H9 (cell line): ENCODE measurements around the gene OR8D2. TPM values are rescaled to one million over a fixed set of nuclear protein-coding genes. Genes with fewer than 3 reads are reported as not detected.

Experiments
- DNase-seq: peaks from one replicate; pipeline ENCODE4 v3.0.0-alpha.2; 2017
- H2AFZ ChIP-seq: one replicate; pipeline ENCODE4 v1.6.1; 2013; ENCODE audit warnings: mild to moderate bottlenecking, low read length, control low read depth, moderate library complexity
- H2AK5ac ChIP-seq: 2 replicates; pipeline ENCODE4 v1.6.1; 2013; ENCODE audit warnings: low read length, control low read depth, mixed read lengths; ENCODE audit not compliant: insufficient read length
- H2BK120ac ChIP-seq: one replicate; pipeline ENCODE4 v1.6.1; 2013; ENCODE audit warnings: low read depth, mild to moderate bottlenecking, low read length, control low read depth, inconsistent platforms; ENCODE audit not compliant: poor library complexity, severe bottlenecking
- H2BK12ac ChIP-seq: 2 replicates; pipeline ENCODE4 v1.6.1; 2013; ENCODE audit warnings: low read length, control low read depth, mixed read lengths, low read depth; ENCODE audit not compliant: insufficient read length
- H2BK15ac ChIP-seq: 2 replicates; pipeline ENCODE4 v1.6.1; 2013; ENCODE audit warnings: low read depth, low read length, control low read depth
- H2BK20ac ChIP-seq: one replicate; pipeline ENCODE4 v1.6.1; 2013; ENCODE audit warnings: low read depth, mild to moderate bottlenecking, low read length, control low read depth, inconsistent platforms; ENCODE audit not compliant: poor library complexity, severe bottlenecking
- H2BK5ac ChIP-seq: 2 replicates; pipeline ENCODE4 v1.6.1; 2013; ENCODE audit warnings: low read length, control low read depth, mixed read lengths; ENCODE audit not compliant: insufficient read length
- H3K14ac ChIP-seq: 2 replicates; pipeline ENCODE4 v1.6.1; 2013; ENCODE audit warnings: low read length, control low read depth; ENCODE audit not compliant: insufficient read depth
- H3K18ac ChIP-seq: 2 replicates; pipeline ENCODE4 v1.6.1; 2013; ENCODE audit warnings: low read depth, mild to moderate bottlenecking, mixed read lengths, low read length, control low read depth; ENCODE audit not compliant: insufficient read length
- H3K23ac ChIP-seq: 2 replicates; pipeline ENCODE4 v1.6.1; 2013; ENCODE audit warnings: low read length, control low read depth, mixed read lengths, low read depth; ENCODE audit not compliant: insufficient read length
- H3K23me2 ChIP-seq: 2 replicates; pipeline ENCODE4 v1.6.1; 2013; ENCODE audit warnings: low read depth, mild to moderate bottlenecking, mixed read lengths, low read length, control low read depth; ENCODE audit not compliant: insufficient read length, poor library complexity, severe bottlenecking
- H3K27ac ChIP-seq: 2 replicates; pipeline ENCODE4 v1.5.1; 2013; ENCODE audit warnings: low read length, control low read depth, mixed read lengths, low read depth; ENCODE audit not compliant: insufficient read length
- H3K27me3 ChIP-seq: 2 replicates; pipeline ENCODE4 v1.6.1; 2013; ENCODE audit warnings: low read length, control low read depth, inconsistent platforms; ENCODE audit not compliant: insufficient read depth
- H3K4ac ChIP-seq: 2 replicates; pipeline ENCODE4 v1.6.1; 2013; ENCODE audit warnings: low read depth, mild to moderate bottlenecking, control low read depth, inconsistent platforms, low read length, moderate library complexity
- H3K4me1 ChIP-seq: 2 replicates; pipeline ENCODE4 v1.6.1; 2013; ENCODE audit warnings: low read length, control low read depth, inconsistent platforms; ENCODE audit not compliant: insufficient read depth
- H3K4me2 ChIP-seq: 2 replicates; pipeline ENCODE4 v1.6.1; 2013; ENCODE audit warnings: low read length, control low read depth, mixed read lengths; ENCODE audit not compliant: insufficient read length, insufficient read depth
- H3K56ac ChIP-seq: 2 replicates; pipeline ENCODE4 v1.6.1; 2013; ENCODE audit warnings: low read depth, mild to moderate bottlenecking, mixed read lengths, low read length, control low read depth; ENCODE audit not compliant: insufficient read length
- H3K79me1 ChIP-seq: 2 replicates; pipeline ENCODE4 v1.6.1; 2013; ENCODE audit warnings: low read depth, mild to moderate bottlenecking, moderate library complexity, low read length, control low read depth, inconsistent platforms; ENCODE audit not compliant: insufficient read depth, poor library complexity, severe bottlenecking
- H3K79me2 ChIP-seq: 2 replicates; pipeline ENCODE4 v1.6.1; 2013; ENCODE audit warnings: low read length, control low read depth, inconsistent platforms; ENCODE audit not compliant: insufficient read depth
- H3K9ac ChIP-seq: 2 replicates; pipeline ENCODE4 v1.6.1; 2013; ENCODE audit warnings: low read length, control low read depth, mixed read lengths; ENCODE audit not compliant: insufficient read length; ENCODE audit errors: extremely low read depth
- H3K9me3 ChIP-seq: one replicate; pipeline ENCODE4 v1.6.1; 2013; ENCODE audit warnings: low read depth, low read length, inconsistent platforms; ENCODE audit not compliant: control insufficient read depth
- H3T11ph ChIP-seq: one replicate; pipeline ENCODE4 v1.6.1; 2013; ENCODE audit warnings: mild to moderate bottlenecking, low read length, control low read depth, inconsistent platforms
- H4K20me1 ChIP-seq: one replicate; pipeline ENCODE4 v1.6.1; 2013; ENCODE audit not compliant: control insufficient read depth, insufficient read length, insufficient read depth
- H4K5ac ChIP-seq: 2 replicates; pipeline ENCODE4 v1.6.1; 2013; ENCODE audit warnings: low read depth, mild to moderate bottlenecking, mixed read lengths, low read length, control low read depth; ENCODE audit not compliant: insufficient read length
- H4K8ac ChIP-seq: replicated peaks from 2 replicates; pipeline ENCODE4 v1.6.1; 2013; ENCODE audit warnings: low read length, control low read depth, mixed read lengths, low read depth; ENCODE audit not compliant: insufficient read length
- H4K91ac ChIP-seq: 2 replicates; pipeline ENCODE4 v1.6.1; 2013; ENCODE audit warnings: low read depth, mild to moderate bottlenecking, moderate library complexity, mixed read lengths, low read length, control low read depth; ENCODE audit not compliant: insufficient read length
- H3K27ac Mint-ChIP-seq, 3 experiments: 2 replicates in 2 of 3; 3 replicates in 1 of 3; pipeline ENCODE4 v1.8.0; 2020 to 2021; ENCODE audit warnings: mixed read lengths in 3 of 3, mild to moderate bottlenecking in 1 of 3, moderate library complexity in 1 of 3
- H3K27me3 Mint-ChIP-seq: 2 replicates; pipeline ENCODE4 v1.8.0; 2021; ENCODE audit warnings: low read depth, mild to moderate bottlenecking, moderate library complexity, mixed read lengths
- H3K36me3 Mint-ChIP-seq, 3 experiments: 2 replicates in 2 of 3; 3 replicates in 1 of 3; pipeline ENCODE4 v1.8.0; 2020 to 2021; ENCODE audit warnings: low read depth in 3 of 3, mixed read lengths in 3 of 3; ENCODE audit not compliant: insufficient read depth in 1 of 3
- H3K4me1 Mint-ChIP-seq, 2 experiments: 2 replicates each; pipeline ENCODE4 v1.8.0; 2020; ENCODE audit warnings: mixed read lengths in 2 of 2
- H3K4me3 Mint-ChIP-seq, 2 experiments: 2 replicates in 1 of 2; 3 replicates in 1 of 2; pipeline ENCODE4 v1.8.0; 2020 to 2021; ENCODE audit warnings: mild to moderate bottlenecking in 2 of 2, mixed read lengths in 2 of 2, moderate library complexity in 1 of 2
- H3K9me3 Mint-ChIP-seq, 2 experiments: 2 replicates in 1 of 2; 3 replicates in 1 of 2; pipeline ENCODE4 v1.8.0; 2020; ENCODE audit warnings: mild to moderate bottlenecking in 2 of 2, mixed read lengths in 2 of 2, moderate library complexity in 1 of 2
- WGBS: extraction: QIAGEN DNeasy Blood & Tissue Kit; methylation state at CpG from one replicate; pipeline ENCODE4 v1.1.7; 2013; ENCODE audit warnings: missing lambda C conversion rate, low lambda C conversion rate, mixed read lengths; ENCODE audit not compliant: insufficient read length; ENCODE audit errors: extremely low coverage; 5-methylcytosine and 5-hydroxymethylcytosine counted together
- total RNA-seq: library from RNA; stranded (reverse); gene quantifications from 2 replicates; pipeline ENCODE4 v1.2.1, GENCODE V29; 2021
- TF ChIP-seq, protein P1 (sequence below): fragments of 200-600 bp; sonication (generic); conservative IDR thresholded peaks from 3 replicates; pipeline ENCODE4 v1.8.0; 2021; ENCODE audit warnings: antibody characterized with exemption, mild to moderate bottlenecking

Gene OR8D2
- total RNA-seq, 1 experiment from 2014 or later: not detected

DNA sequence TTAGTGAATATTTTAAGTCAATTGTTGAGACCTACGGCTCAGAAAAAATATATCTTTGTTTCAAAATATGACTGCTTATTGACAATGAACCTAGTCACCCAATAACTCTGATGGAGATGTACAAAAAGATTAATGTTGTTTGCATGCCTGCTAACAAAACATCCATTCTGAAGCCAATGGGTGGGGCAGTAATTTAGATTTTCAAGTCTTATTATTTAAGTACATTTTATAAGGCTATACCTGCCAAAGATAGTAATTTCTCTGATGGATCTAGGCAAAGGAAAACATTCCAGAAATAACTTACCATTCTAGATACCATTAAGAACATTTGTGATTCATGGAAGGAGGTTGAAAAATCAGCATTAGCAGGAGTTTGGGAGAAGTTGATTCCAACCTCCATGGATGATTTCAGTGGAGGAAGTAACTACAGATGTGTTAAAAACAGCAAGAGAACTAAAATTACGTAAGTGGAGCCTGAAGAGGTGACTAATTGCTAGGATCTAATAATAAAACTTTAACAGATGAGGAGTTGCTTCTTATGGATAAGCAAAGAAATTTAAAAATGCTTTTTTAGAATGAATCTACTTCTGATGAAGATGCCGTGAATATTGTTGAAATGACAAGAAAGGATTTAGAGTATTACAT, 26.4 kb upstream of the OR8D2 start:
- Histone ChIP-seq H2AK5ac (no peak overlapping the region), H3K23me2 (no peaks in the 10 kb centered on the region), H3K79me2 (no peaks in the 10 kb centered on the region), H3K56ac (no peak overlapping the region), H3K9ac (no peak overlapping the region), H2BK15ac (no peak overlapping the region), H2BK120ac (no peak overlapping the region), H3K9me3 (no peaks in the 10 kb centered on the region), H3K18ac (no peak overlapping the region), H3K4ac (no peak overlapping the region), H4K20me1 (no peaks in the 10 kb centered on the region), H3K4me2 (no peak overlapping the region), H3K4me1 (no peaks in the 10 kb centered on the region), H2BK12ac (no peak overlapping the region), H3K23ac (no peak overlapping the region), H2BK20ac (no peak overlapping the region), H4K91ac (no peak overlapping the region), H2BK5ac (no peak overlapping the region), H3K27me3 (no peaks in the 10 kb centered on the region), H3K27ac (no peak overlapping the region), H3T11ph (no peak overlapping the region), H4K5ac (no peak overlapping the region), H3K14ac (no peak overlapping the region), H2AFZ (no peak overlapping the region), H4K8ac (no peak overlapping the region), H3K79me1 (no peaks in the 10 kb centered on the region)
- H3K9me3 Mint-ChIP-seq: no peaks in the 10 kb centered on the region; a peak in 2 of 5 replicates
- TF ChIP-seq, protein P1, sequence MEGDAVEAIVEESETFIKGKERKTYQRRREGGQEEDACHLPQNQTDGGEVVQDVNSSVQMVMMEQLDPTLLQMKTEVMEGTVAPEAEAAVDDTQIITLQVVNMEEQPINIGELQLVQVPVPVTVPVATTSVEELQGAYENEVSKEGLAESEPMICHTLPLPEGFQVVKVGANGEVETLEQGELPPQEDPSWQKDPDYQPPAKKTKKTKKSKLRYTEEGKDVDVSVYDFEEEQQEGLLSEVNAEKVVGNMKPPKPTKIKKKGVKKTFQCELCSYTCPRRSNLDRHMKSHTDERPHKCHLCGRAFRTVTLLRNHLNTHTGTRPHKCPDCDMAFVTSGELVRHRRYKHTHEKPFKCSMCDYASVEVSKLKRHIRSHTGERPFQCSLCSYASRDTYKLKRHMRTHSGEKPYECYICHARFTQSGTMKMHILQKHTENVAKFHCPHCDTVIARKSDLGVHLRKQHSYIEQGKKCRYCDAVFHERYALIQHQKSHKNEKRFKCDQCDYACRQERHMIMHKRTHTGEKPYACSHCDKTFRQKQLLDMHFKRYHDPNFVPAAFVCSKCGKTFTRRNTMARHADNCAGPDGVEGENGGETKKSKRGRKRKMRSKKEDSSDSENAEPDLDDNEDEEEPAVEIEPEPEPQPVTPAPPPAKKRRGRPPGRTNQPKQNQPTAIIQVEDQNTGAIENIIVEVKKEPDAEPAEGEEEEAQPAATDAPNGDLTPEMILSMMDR: no peak
- WGBS: no CpG with 5 or more reads among the region's 3 CpGs
- H3K4me1 Mint-ChIP-seq: no peaks in the 10 kb centered on the region
- H3K27ac Mint-ChIP-seq: no peak overlapping the region
- no peak for DNase-seq
- H3K36me3 Mint-ChIP-seq: no peaks in the 10 kb centered on the region
- no peak overlapping the region for H3K4me3 Mint-ChIP-seq
- no peaks in the 10 kb centered on the region for H3K27me3 Mint-ChIP-seq
